Measurements from ENCODE around the gene TRIM45. TPM values are rescaled to one million over a fixed set of nuclear protein-coding genes. Genes with fewer than 3 reads are reported as not detected.

Gene TRIM45
- total and polyA plus RNA-seq, 2 donors from 2014 or later = 4.5 to 4.8 TPM

DNA sequence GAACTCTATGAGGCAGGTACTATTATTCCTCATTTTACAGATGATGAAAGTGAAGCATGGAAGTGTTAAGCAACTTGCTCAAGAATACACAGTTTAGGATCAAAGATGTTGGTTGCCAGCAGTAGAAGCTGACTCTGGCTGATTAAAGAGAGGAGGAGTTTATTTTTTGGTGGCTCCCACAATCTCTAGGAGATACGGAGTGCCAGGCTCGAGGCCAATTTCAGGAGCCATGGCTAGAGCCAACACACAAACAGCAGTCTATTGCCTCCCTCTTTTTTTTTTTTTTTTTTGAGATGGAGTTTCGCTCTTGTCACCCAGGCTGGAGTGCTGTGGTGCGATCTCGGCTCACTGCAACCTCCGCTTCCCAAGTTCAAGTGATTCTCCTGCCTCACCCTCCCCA is 41.8 kb downstream of the TRIM45 start:
- TF ChIP-seq, protein P1, sequence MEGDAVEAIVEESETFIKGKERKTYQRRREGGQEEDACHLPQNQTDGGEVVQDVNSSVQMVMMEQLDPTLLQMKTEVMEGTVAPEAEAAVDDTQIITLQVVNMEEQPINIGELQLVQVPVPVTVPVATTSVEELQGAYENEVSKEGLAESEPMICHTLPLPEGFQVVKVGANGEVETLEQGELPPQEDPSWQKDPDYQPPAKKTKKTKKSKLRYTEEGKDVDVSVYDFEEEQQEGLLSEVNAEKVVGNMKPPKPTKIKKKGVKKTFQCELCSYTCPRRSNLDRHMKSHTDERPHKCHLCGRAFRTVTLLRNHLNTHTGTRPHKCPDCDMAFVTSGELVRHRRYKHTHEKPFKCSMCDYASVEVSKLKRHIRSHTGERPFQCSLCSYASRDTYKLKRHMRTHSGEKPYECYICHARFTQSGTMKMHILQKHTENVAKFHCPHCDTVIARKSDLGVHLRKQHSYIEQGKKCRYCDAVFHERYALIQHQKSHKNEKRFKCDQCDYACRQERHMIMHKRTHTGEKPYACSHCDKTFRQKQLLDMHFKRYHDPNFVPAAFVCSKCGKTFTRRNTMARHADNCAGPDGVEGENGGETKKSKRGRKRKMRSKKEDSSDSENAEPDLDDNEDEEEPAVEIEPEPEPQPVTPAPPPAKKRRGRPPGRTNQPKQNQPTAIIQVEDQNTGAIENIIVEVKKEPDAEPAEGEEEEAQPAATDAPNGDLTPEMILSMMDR (IDR thresholded peaks at IDR 0.05; ENCODE audit: borderline replicate concordance, extremely low read depth, insufficient read depth) = no peak
- intact Hi-C loops (cut with DNase I) = no loop called here
- H3K9ac ChIP-seq (ENCODE audit: low read length in 3 of 3) = no peak overlapping the region
- no peaks in the 10 kb centered on the region for H3K4me1 ChIP-seq (ENCODE audit: control insufficient read depth in 2 of 3, insufficient read depth in 2 of 3, low read depth in 1 of 3, low read length in 3 of 3)
- DNase-seq = no peak
- H3K27me3 ChIP-seq (ENCODE audit: control insufficient read depth, insufficient read depth, low read length) = no peaks in the 10 kb centered on the region
- H3K36me3 ChIP-seq (ENCODE audit: control insufficient read depth in 2 of 3, insufficient read depth in 3 of 3, low read length in 3 of 3) = peaks cover 4 to 23% (median 16%) of the 10 kb centered on the region in 3 donors
- no peak for FAIRE-seq
- H3K27ac ChIP-seq (ENCODE audit: low read depth in 2 of 2, low read length in 2 of 2) = no peak overlapping the region
- H3K9me3 ChIP-seq (ENCODE audit: control insufficient read depth in 2 of 3, insufficient read depth in 1 of 3, low read length in 3 of 3) = no peaks in the 10 kb centered on the region
- H3K4me3 ChIP-seq (ENCODE audit: low read length in 3 of 3) = no peak overlapping the region

DNA sequence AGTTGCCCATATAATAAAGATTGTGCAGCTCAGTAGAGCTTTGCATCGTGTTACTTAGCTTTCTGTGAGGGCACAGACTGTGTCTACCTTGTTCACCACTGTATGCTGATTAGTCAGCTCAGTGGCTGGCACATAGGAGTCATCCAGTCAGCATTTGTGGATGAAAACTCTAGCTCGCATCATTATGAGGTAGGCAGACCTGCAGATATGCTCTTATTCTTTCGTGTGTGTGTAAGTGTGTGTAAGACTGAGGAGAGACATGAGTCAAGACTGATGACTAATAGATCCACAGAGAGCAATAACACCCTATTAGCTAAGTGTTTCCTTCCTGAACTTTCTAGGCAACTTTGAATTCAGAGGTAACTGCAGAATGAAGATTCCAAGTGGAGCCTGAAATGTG is 44.3 kb downstream of the TRIM45 start:
- H3K4me1 ChIP-seq (ENCODE audit: control insufficient read depth in 2 of 3, insufficient read depth in 2 of 3, low read depth in 1 of 3, low read length in 3 of 3) = no peaks in the 10 kb centered on the region
- H3K27me3 ChIP-seq (ENCODE audit: control insufficient read depth, insufficient read depth, low read length) = no peaks in the 10 kb centered on the region
- no peak overlapping the region for H3K4me3 ChIP-seq (ENCODE audit: low read length in 3 of 3)
- peaks cover 4 to 23% (median 16%) of the 10 kb centered on the region in 3 donors for H3K36me3 ChIP-seq (ENCODE audit: control insufficient read depth in 2 of 3, insufficient read depth in 3 of 3, low read length in 3 of 3)
- no peak overlapping the region for H3K27ac ChIP-seq (ENCODE audit: low read depth in 2 of 2, low read length in 2 of 2)
- H3K9me3 ChIP-seq (ENCODE audit: control insufficient read depth in 2 of 3, insufficient read depth in 1 of 3, low read length in 3 of 3) = no peaks in the 10 kb centered on the region
- no peak overlapping the region for H3K9ac ChIP-seq (ENCODE audit: low read length in 3 of 3)
- TF ChIP-seq, protein P1 (IDR thresholded peaks at IDR 0.05; ENCODE audit: borderline replicate concordance, extremely low read depth, insufficient read depth) = no peak
- intact Hi-C loops (cut with DNase I) = no loop called here
- FAIRE-seq (no peak), DNase-seq (no peak)

DNA sequence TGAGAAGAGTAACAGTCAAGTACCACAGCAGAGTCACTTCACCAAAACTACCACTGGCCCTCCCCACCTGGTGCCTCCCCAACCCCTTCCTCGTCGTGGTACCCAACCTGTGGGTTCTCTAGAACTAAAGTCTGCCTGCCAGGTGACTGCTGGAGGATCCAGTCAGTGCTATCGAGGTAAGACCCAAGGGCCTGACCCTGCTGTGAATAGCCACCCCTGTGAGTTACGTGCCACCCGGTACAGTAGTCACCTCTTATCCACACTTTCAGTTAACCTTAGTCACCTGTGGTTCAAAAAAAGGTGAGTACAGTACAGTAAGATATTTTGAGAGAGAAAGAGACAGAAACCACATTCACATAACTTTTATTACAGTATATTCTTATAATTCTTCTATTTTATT is 44.9 kb downstream of the TRIM45 start:
- no peak overlapping the region for H3K4me3 ChIP-seq (ENCODE audit: low read length in 3 of 3)
- DNase-seq = no peak
- H3K27me3 ChIP-seq (ENCODE audit: control insufficient read depth, insufficient read depth, low read length) = no peaks in the 10 kb centered on the region
- H3K9ac ChIP-seq (ENCODE audit: low read length in 3 of 3) = no peak overlapping the region
- FAIRE-seq = no peak
- peaks cover 4 to 21% (median 16%) of the 10 kb centered on the region in 3 donors for H3K36me3 ChIP-seq (ENCODE audit: control insufficient read depth in 2 of 3, insufficient read depth in 3 of 3, low read length in 3 of 3)
- TF ChIP-seq, protein P1 (IDR thresholded peaks at IDR 0.05; ENCODE audit: borderline replicate concordance, extremely low read depth, insufficient read depth) = no peak
- H3K27ac ChIP-seq (ENCODE audit: low read depth in 2 of 2, low read length in 2 of 2) = no peak overlapping the region
- intact Hi-C loops (cut with DNase I) = no loop called here
- no peaks in the 10 kb centered on the region for H3K9me3 ChIP-seq (ENCODE audit: control insufficient read depth in 2 of 3, insufficient read depth in 1 of 3, low read length in 3 of 3)
- no peaks in the 10 kb centered on the region for H3K4me1 ChIP-seq (ENCODE audit: control insufficient read depth in 2 of 3, insufficient read depth in 2 of 3, low read depth in 1 of 3, low read length in 3 of 3)

DNA sequence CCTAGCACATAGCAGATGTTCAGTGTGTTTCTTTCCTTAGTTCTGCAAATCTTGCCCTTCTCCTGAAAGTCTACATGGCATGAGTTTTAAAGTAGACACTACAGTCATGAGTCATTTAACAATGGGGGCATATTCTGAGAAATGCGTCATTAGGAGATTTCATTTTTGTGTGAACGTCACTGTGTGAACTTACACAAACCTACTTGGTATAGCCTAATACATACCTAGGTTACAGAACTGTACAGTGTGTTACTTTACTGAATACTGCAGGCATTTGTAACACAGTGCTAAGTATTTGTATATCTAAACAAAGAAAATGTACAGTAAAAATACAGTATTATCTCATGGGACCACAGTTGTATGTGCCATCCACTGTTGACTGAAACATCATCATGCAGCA is 51.4 kb downstream of the TRIM45 start:
- peaks cover 0 to 1% (median 0%) of the 10 kb centered on the region in 3 donors for H3K36me3 ChIP-seq (ENCODE audit: control insufficient read depth in 2 of 3, insufficient read depth in 3 of 3, low read length in 3 of 3)
- H3K4me1 ChIP-seq (ENCODE audit: control insufficient read depth in 2 of 3, insufficient read depth in 2 of 3, low read depth in 1 of 3, low read length in 3 of 3) = no peaks in the 10 kb centered on the region
- no peak overlapping the region for H3K9ac ChIP-seq (ENCODE audit: low read length in 3 of 3)
- no peaks in the 10 kb centered on the region for H3K9me3 ChIP-seq (ENCODE audit: control insufficient read depth in 2 of 3, insufficient read depth in 1 of 3, low read length in 3 of 3)
- TF ChIP-seq, protein P1 (IDR thresholded peaks at IDR 0.05; ENCODE audit: borderline replicate concordance, extremely low read depth, insufficient read depth) = no peak
- no peak overlapping the region for H3K27ac ChIP-seq (ENCODE audit: low read depth in 2 of 2, low read length in 2 of 2)
- no peaks in the 10 kb centered on the region for H3K27me3 ChIP-seq (ENCODE audit: control insufficient read depth, insufficient read depth, low read length)
- DNase-seq (no peak), FAIRE-seq (no peak)
- no peak overlapping the region for H3K4me3 ChIP-seq (ENCODE audit: low read length in 3 of 3)
- intact Hi-C loops (cut with DNase I) = no loop called here
